HG02852 (cell line): ENCODE results near the gene DHX34.
"Not testable (repeated sequence)": the region's sequence is repeated elsewhere in the genome, so short reads cannot be mapped to it uniquely, and the experiment has no call there.

Experiments
- ATAC-seq: cut with Tn5 transposase; IDR thresholded peaks from one replicate; pipeline ENCODE4 v1.9.1; 2021; ENCODE audit warnings: mild to moderate bottlenecking, moderate library complexity; ENCODE audit not compliant: unreplicated experiment

DHX34 gene, protein sequence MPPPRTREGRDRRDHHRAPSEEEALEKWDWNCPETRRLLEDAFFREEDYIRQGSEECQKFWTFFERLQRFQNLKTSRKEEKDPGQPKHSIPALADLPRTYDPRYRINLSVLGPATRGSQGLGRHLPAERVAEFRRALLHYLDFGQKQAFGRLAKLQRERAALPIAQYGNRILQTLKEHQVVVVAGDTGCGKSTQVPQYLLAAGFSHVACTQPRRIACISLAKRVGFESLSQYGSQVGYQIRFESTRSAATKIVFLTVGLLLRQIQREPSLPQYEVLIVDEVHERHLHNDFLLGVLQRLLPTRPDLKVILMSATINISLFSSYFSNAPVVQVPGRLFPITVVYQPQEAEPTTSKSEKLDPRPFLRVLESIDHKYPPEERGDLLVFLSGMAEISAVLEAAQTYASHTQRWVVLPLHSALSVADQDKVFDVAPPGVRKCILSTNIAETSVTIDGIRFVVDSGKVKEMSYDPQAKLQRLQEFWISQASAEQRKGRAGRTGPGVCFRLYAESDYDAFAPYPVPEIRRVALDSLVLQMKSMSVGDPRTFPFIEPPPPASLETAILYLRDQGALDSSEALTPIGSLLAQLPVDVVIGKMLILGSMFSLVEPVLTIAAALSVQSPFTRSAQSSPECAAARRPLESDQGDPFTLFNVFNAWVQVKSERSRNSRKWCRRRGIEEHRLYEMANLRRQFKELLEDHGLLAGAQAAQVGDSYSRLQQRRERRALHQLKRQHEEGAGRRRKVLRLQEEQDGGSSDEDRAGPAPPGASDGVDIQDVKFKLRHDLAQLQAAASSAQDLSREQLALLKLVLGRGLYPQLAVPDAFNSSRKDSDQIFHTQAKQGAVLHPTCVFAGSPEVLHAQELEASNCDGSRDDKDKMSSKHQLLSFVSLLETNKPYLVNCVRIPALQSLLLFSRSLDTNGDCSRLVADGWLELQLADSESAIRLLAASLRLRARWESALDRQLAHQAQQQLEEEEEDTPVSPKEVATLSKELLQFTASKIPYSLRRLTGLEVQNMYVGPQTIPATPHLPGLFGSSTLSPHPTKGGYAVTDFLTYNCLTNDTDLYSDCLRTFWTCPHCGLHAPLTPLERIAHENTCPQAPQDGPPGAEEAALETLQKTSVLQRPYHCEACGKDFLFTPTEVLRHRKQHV

DNA sequence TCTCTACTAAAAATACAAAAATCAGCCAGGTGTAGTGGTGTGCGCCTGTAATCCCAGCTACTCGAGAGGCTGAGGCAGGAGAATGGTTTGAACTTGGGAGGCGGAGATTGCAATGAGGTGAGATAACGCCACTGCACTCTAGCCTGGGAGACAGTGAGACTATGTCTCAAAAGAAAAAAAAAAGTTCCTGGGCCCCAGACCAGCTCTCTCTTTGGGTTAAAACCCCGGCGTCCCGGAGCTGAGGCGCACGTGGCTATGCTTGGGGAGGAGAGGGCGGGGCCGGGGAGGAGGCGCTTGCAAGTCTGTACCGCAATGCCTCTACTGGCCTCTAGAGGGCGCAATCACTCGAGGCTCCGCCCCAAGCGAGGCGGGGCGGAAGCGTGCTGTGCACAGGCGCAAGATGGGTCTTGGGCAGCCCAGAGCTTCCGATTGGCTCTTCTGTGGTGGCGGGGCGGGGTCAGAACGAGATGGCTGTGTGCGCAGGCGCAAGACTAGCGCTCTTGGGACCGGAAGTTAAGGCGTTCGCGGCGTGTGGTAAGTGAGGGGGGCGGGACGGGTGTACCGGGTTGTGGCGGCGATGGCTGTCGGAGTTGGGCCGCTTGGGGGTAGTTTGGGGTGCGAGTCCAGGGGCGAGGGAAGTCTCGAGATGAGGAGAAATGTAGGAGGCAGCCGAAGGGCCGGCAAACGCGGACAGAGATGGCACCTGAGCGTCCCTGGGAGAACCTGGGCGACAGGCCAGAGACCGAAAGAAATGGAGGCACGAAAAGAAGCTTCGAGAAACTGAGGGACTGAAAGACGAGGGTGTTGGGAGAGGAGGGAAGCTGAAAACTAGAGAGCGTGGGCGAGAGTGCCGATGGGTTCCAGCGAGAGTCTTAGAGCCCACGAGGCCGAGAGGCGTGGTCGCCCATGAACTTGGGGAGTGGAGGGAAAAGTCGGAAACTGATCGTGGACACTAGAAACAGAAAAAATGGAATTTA lies at the start of gene DHX34:
DHX34 (plus strand) TSS at position 497 of the 977 bp plus-strand sequence. CDS start 3,716 bp downstream, outside the sequence.
- ATAC-seq, result peak; percentile 89

DNA sequence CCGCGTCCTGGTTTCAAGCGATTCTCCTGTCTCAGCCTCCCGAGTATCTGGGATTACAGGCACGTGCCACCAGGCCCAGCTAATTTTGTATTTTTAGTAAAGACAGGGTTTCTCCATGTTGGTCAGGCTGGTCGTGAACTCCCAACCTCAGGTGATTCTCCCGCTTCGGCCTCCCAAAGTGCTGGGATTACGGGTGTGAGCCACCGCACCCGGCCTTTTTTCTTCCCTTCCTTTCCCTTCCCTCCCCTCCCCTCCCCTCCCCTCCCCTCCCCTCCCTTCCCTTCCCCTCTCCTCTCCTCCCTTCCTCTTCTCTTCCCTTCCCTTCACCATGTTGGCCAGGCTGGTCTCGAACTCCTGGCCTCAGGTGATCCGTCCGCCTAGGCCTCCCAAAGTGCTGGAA lies 48.2 kb upstream of the DHX34 start:
- ATAC-seq, result not testable (repeated sequence)

DNA sequence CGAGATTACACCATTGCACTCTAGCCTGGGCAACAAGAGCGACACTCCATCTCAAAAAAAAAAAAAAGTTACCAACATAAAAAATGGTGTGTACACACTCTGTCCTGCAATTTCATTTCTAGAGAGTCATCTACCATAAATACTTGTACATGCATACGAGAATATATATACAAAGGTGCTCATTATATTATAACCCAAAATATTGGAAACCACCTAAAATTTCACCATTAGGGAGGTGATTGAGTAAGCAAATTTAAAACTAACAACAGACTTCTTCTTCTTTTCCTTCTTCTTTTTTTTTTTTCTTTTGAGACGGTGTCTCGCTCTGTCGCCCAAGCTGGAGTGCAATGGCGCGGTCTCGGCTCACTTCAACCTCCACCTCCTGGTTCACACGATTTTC lies 46.9 kb upstream of the DHX34 start:
- ATAC-seq, result no peak

DNA sequence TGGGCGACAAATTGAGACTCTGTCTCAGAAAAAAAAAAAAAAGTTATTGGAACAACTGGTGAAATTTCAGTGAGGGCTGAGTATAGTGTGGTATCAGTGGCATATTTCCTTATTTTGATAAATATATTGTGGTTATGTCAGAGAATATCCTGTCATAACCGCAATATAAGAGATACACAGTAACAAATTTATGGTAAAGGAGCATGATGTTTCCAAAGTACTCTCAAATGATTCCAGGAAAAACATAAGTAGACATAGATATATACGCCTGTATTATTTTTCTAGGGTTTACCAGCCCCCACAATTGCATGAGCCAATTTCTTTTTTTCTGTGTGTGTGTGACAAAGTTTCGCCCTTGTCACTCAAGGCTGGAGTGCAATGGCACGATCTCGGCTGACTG lies 45.1 kb upstream of the DHX34 start:
- ATAC-seq, result no peak

DNA sequence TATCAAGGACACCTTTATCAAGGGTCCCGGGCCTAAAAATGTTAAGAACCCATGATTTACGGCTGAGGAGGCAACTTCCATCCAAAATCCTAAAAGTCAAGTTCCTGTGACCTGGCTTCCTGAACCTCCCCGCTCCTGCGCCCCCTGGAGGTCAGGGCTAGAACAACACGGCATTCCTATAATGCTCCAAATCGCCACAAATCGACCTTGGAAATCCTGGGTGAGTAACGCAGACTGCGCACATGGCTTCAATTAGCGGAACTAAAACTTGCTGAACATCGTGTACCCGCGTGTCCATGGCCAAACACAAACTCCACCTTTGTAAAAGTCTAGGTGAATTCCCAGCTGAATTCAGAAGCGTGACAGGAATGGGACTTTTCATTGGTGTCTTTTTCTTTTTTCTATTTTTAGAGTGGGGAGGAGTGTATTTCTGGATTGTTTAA lies 43.8 kb upstream of the DHX34 start:
- no peak for ATAC-seq

DNA sequence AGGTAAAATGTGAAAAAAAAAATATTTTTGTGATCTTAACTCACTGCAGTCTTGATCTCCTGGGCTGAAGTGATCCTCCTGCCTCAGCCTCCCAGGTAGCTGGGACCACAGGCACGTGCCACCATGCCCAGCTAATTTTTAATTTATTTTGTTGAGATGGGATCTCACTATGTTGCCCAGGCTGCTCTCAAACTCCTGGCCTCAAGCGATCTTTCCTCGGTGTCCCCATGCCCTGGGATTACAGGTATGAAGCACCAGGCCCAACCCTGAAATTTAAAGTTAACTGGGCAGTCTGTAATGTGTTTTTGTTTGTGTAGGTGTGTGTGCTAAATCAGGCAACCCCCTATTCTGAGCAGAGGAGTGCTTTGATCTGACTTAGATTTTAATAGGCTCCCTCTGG lies 42.8 kb upstream of the DHX34 start:
- no peak for ATAC-seq

DNA sequence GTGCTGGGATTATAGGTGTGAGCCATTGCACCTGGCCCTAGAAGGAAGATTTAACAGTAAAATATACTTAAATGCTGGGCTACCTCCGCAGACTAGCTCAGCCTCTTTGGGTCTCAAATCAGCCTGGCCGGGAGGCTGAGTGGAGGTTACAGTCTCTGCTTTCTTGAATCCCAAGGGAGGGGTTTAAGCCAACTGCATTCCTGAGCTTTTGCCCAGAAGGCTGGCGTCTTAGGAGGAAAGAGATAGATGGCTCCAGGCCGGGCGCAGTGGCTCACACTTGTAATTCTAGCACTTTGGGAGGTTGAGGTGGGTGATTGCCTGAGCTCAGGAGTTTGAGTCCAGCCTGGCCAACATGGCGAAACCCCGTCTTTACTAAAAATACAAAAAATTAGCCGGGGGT lies 40.1 kb upstream of the DHX34 start:
- ATAC-seq, result no peak

DNA sequence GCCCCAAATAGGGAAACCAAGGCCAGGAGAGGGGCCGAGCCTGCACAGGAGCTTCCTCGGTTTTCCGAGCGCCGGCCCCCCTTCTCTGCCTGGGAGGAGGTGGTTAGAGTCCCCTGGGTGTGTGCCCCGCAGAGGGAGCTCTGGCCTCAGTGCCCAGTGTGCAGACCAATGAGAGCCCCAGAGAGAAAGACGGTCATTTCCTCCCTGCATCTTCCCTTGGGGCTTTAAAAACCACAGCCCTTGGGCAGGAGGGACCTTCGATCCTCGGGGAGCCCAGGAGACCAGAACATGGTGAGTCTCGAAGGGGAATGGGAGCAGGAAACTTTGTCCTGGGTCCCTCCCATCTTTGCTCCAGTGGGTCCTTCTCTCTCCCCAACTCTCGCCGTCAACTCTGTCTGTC lies 39.5 kb upstream of the DHX34 start, which contains the start of gene C5AR1:
C5AR1 (plus strand) TSS at position 254 of the 400 bp plus-strand sequence; CDS start at position 289, 35 bp downstream.
- ATAC-seq, result no peak

DNA sequence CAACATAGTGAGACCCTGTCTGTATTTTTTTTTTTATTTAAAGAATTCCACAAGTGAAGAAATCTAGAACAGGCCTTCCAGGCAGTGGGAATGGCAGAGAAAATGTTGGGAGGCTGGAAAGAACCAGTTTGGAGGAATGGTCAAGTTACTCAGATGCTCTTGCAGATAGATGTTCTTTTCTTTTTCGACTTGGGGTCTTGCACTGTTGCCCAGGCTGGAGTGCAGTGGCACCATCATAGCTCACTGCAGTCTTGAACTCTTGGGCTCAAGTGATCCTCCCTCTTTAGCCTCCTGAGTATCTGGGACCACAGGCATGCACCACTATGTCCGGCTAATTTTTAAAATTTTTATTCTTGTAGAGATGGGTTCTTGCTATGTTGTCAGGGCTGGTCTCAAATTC lies 38.8 kb upstream of the DHX34 start:
- ATAC-seq, result no peak

DNA sequence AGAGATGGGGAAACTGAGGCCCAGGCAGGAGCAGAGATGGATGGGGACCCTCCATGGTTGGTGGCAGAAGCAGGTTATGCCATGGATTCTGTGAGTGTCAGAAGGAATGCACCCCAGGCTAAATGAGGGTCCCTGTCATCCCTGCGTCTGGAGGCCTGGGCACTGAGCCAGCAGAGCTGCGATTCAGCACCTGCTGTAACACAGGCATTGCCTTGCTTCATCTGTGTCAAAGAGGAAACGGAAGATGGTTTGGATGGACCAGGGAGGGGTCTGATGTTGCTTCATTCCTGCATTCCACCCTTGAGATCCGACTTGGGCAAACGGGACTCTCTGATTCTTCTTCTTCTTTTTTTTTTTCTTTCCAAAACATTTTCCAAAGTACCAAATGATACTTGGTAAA lies 38.3 kb upstream of the DHX34 start:
- no peak for ATAC-seq

DNA sequence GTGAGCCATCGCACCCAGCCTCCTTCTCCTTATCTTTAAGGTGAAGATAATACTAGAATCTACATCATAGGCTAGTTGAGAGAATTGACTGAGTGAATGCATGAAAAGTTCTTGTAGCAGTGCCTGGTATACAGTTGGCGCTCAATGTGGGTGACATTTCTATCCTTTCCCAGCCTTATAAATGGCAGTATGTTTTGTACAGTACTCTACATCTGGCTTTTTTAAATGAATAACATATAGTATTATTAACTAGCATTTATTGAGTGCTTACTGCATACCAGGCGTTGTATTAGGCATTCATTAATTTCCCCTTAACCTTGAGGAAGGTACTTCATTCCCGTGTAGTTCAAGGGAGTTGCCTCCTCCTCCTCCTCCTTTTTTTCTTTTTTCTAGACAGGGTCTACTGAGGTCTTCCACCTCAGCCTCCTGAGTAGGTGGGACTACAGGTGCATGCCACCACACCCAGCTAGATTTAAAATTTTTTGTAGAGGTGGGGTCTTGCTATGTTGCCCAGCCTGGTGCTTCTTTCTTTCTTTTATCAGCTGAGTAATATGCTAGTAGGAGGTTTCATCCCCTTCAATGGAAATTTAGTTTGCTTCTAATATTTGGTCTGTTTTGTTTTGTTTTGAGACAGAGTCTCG lies 36.6 kb upstream of the DHX34 start:
- ATAC-seq, result no peak

DNA sequence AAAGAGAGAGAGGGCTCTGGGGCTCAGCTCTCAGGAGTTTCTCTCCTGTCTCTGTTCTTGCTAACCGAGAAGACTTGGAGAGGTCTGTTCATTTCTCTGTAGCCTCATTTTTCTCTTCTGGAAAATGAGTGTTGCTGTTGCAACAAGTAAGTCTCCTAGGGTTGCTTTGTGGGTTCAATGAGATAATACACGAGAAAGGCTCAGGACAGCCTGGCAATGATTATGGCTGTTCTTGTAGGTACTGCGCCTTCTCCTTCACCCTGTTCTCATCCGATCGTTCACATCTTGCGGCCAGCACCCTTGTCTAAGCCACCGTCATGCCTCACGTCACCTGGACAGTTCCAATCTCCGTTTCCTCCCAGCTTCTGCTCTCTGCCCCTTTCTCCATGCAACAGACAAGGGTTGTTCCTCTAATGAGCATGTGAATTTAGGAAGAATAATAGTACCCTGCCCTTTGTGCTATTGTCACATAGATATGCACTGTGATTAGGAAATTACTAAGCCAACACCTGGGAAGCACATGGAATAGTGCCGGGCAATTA lies 35.3 kb upstream of the DHX34 start:
- ATAC-seq, result no peak

DNA sequence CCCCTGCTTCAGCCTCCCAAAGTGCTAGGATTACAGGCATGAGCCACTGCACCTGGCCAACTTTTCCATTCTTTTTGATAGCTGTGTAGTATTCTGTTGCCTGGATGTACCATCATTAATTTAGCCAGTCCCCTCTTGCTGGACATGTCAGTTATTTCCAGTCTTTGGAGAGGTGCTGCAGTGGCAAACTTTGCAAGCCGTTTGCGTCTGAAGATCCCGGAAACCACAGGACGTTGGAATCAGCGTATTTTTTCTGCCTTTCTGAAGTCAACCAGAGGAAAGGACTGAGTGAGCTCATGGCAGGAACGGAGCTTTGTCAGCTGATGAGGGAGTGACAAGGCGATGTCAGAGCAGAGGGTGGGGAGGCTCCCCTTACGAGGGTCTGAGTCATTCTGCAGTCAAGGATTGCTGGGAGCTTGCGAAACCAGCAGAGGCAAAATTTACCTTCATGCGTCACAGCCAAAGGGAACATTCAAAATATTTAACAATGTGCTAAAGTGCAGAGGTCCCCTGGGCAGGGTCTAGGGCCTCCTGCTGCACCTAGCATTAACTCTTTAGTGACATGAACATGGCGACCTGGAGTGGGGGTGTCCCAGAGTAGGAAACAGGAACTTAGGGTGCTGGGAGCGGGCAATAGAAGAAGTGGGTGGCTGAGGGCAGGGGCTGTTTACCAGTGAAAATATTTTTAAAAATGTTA lies 33.8 kb upstream of the DHX34 start:
- ATAC-seq, result no peak

DNA sequence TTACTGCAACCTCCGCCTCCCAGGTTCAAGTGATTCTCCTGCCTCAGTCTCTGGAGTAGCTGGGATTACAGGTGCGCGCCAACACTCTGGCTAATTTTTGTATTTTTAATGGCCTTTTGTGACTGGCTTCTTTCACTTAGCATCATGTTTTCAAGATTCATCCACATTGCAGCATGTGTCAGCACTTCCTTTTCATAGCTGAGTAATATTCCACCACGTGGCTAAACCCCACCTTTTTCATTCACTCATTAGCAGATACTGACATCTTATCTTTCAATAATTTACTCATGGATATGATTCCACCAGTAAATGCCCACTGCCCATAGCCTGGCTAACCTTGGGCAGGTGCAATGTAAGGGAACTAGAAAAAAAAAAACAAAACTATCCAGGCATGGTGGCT lies 32.6 kb upstream of the DHX34 start:
- ATAC-seq, result no peak

DNA sequence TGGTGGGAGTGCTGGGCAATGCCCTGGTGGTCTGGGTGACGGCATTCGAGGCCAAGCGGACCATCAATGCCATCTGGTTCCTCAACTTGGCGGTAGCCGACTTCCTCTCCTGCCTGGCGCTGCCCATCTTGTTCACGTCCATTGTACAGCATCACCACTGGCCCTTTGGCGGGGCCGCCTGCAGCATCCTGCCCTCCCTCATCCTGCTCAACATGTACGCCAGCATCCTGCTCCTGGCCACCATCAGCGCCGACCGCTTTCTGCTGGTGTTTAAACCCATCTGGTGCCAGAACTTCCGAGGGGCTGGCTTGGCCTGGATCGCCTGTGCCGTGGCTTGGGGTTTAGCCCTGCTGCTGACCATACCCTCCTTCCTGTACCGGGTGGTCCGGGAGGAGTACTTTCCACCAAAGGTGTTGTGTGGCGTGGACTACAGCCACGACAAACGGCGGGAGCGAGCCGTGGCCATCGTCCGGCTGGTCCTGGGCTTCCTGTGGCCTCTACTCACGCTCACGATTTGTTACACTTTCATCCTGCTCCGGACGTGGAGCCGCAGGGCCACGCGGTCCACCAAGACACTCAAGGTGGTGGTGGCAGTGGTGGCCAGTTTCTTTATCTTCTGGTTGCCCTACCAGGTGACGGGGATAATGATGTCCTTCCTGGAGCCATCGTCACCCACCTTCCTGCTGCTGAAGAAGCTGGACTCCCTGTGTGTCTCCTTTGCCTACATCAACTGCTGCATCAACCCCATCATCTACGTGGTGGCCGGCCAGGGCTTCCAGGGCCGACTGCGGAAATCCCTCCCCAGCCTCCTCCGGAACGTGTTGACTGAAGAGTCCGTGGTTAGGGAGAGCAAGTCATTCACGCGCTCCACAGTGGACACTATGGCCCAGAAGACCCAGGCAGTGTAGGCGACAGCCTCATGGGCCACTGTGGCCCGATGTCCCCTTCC lies 28.9 kb upstream of the DHX34 start:
- no peak for ATAC-seq

DNA sequence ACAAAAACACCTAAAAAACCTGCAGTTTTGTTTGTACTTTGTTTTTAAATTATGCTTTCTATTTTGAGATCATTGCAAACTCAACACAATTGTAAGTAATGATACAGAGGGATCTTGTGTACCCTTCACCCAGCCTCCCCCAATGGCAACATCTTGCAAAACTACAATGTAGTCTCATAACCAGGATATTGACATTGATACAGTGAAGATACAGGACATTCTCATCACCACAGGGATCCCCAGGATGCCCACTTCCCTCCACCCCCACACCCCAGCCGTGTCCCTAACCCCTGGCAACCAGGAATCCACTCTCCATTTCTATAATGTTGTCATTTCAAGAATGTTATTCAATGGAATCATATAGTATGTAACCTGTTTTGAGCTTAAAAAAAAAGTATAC lies 27.5 kb upstream of the DHX34 start:
- ATAC-seq, result no peak

DNA sequence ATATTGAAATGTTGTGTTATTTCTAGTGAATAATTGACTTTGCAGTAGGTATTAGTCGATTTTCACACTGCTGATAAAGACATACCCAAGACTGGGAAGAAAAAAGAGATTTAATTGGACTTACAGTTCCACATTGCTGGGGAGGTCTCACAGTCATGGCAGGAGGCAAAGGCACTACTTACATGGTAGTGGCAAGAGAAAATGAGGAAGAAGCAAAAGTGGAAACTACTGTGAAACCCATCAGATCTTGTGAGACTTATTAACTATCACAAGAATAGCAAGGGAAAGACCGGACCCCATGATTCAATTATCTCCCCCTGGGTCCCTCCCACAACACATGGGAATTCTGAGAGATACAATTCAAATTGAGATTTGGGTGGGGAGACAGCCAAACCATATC lies 27.1 kb upstream of the DHX34 start:
- ATAC-seq, result no peak

DNA sequence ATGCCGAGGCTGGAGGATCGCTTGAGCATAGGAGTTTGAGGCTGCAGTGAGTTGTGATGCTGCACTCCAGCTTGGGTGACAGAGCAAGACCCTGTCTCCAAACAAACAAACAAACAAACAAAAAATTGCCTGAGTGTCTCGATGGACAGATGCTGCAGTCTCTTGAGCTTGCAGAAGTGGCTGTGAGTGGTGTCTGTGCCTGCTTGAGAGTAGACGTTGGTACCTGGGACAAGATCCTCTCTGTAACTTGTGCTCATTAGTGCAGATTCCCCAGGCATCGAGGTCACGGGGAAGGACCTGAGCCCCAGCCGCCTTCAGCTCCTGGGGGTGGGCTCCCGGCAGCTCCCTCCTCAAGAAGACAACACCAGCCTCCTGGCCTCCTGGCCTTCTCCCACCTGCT lies 25.7 kb upstream of the DHX34 start:
- ATAC-seq, result no peak
